Cardiac septum (tissue), 1 donor: Measurements from ENCODE around the gene NOS1AP. TPM values are rescaled to one million over a fixed set of nuclear protein-coding genes. Genes with fewer than 3 reads are reported as not detected.

Experiments used
- DNase-seq: peaks from one replicate; pipeline ENCODE4 v3.0.0-alpha.2; 2020; ENCODE audit warnings: low spot score
- intact Hi-C: fragments of 100-400 bp; cut with DNase I; formaldehyde crosslinking; loops from one replicate; pipeline ENCODE4 v1.14.0; 2022
- total RNA-seq: library from RNA; stranded (reverse); fragmentation: NEBNext Ultra II Directional; extraction: Animal tissue kit (Norgen Biotek cat#: 25700); gene quantifications from one replicate; pipeline ENCODE4 v1.2.1, GENCODE V29; 2021
- donor health status: DM: no; HTN: no; CAD: no.

NOS1AP gene
- total RNA-seq, 1 donor from 2014 or later, result 2.0 TPM

- intact Hi-C loops, result no loop called here
- no peak for DNase-seq
Measured at GRCh38 chr1:162131400-162132321, 62.2 kb downstream of the NOS1AP start.

- DNase-seq, result no peak
- intact Hi-C loops, result no loop called here
Measured at GRCh38 chr1:162133566-162133965, 64.1 kb downstream of the NOS1AP start.

- intact Hi-C loops, result no loop called here
- no peak for DNase-seq
Measured at GRCh38 chr1:162134646-162135045, 65.2 kb downstream of the NOS1AP start.

GRCh38 chr1:162135271-162135775 is 65.8 kb downstream of the NOS1AP start:
- intact Hi-C loops, result no loop called here
- no peak for DNase-seq

- intact Hi-C loops, result no loop called here
- DNase-seq, result no peak
Measured at GRCh38 chr1:162136760-162137159, 67.3 kb downstream of the NOS1AP start.

- intact Hi-C loops, result no loop called here
- DNase-seq, result no peak
Measured at GRCh38 chr1:162137179-162137960, 67.9 kb downstream of the NOS1AP start.

GRCh38 chr1:162138112-162138511 is 68.6 kb downstream of the NOS1AP start:
- DNase-seq, result no peak
- intact Hi-C loops, result no loop called here

GRCh38 chr1:162138599-162139181 is 69.2 kb downstream of the NOS1AP start:
- intact Hi-C loops, result no loop called here

GRCh38 chr1:162139211-162139610 is 69.7 kb downstream of the NOS1AP start:
- intact Hi-C loops, result no loop called here
- no peak for DNase-seq

More at GRCh38 chr1:162138599-162139181, 69.2 kb downstream of the NOS1AP start:
- no peak for DNase-seq

GRCh38 chr1:162141281-162142054 is 72.0 kb downstream of the NOS1AP start:
- DNase-seq, result no peak
- intact Hi-C loops, result no loop called here

GRCh38 chr1:162142968-162143367 is 73.5 kb downstream of the NOS1AP start:
- intact Hi-C loops, result no loop called here
- DNase-seq, result no peak

GRCh38 chr1:162144268-162144667 is 74.8 kb downstream of the NOS1AP start:
- intact Hi-C loops, result no loop called here
- no peak for DNase-seq

GRCh38 chr1:162144853-162145252 is 75.4 kb downstream of the NOS1AP start:
- DNase-seq, result no peak
- intact Hi-C loops, result no loop called here

- no peak for DNase-seq
- intact Hi-C loops, result no loop called here
Measured at GRCh38 chr1:162145280-162145965, 75.9 kb downstream of the NOS1AP start.

GRCh38 chr1:162145966-162146696 is 76.6 kb downstream of the NOS1AP start:
- no peak for DNase-seq
- intact Hi-C loops, result no loop called here

GRCh38 chr1:162147760-162148159 is 78.3 kb downstream of the NOS1AP start:
- intact Hi-C loops, result no loop called here
- DNase-seq, result no peak

GRCh38 chr1:162150112-162150511 is 80.6 kb downstream of the NOS1AP start:
- intact Hi-C loops, result no loop called here
- DNase-seq, result no peak
